ENCODE data around the gene ZNF385A.
A peak's percentile ranks its signal among the peaks of the same experiment; 100 is the strongest.
"Not testable (repeated sequence)": the region's sequence is repeated elsewhere in the genome, so short reads cannot be mapped to it uniquely, and the experiment has no call there.

Gene ZNF385A

GRCh38 chr12:54325442-54326109 lies 59.0 kb downstream of the ZNF385A start:
- DNase-seq (ENCODE audit: low read depth), result not testable (repeated sequence)

DNA sequence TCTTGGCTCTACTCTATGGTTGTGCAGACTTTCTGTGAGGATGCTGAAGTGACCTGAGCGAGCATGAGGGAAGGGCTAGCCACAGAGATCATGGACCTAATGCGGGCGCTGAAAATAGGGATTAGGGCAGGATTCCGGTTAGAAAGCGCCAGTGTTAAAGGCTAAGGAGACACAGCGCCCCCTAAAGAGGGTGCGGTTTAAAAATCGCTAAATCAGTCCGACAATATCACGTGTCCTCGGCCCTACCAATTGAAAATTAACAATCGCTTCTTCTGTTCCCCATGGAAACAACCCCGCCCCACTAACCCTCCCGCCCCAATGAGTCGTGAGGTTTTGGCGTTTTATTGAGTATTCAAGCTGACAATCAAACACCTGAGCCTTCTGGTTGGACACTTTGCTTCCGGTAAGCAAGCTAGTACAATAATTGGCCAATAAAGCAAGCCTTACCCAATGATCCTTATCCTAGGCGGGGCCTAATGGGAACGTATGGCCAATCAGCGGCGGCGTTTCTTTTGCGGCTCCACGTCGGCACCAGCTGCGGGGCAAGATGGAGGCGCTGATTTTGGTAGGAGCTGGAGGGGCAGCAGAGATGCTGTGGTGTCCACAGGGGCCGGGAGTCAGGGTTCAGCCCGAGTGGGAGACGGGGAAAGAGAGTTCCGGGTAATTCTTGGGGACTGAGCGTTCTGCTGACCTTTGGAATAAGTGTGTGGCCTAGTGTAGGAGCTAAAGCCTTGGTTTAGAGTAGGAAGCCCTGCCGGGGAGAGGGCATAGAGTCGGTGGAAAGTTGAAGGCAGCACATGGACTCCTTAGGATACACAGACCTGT lies 59.7 kb downstream of the ZNF385A start, which contains the start of gene COPZ1:
Gene COPZ1, plus strand, starts transcription at position 515 of the 825 bp plus-strand sequence. Its CDS starts 33 bp downstream, at position 548.
- DNase-seq (ENCODE audit: low read depth), result peak; percentile 87

DNA sequence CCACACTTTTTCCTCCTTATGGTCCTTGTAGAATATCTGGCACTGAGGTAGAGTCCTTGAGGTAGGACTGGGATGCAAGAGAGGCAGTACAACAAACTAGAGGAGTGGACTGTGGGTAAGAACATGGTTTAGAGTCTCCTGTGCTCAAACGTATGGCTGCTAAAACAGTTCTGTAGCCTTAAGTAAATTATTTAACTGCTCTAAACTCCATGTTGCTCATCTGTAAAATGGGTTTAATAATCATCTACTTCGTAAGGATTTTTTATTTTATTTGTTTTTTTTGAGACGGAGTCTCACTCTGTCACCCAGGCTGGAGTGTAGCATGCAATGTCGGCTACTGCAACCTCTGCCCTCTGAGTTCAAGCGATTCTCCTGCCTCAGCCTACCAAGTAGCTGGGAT lies 63.2 kb downstream of the ZNF385A start:
- DNase-seq (ENCODE audit: low read depth), result no peak

Measured in activated T-helper 9 cell treated with anti-CD3 and anti-CD28 coated beads, Interleukin-2, amount 50 U/mL, for 16 hours (primary cell).